Measurements from ENCODE around the gene ANK3. TPM values are rescaled to one million over a fixed set of nuclear protein-coding genes. Genes with fewer than 3 reads are reported as not detected.

Gene ANK3
- polyA plus RNA-seq, 4 donors: 9.9 to 81.4 (median 35.5) TPM

GRCh38 chr10:60351191-60351853, 38.4 kb downstream of the ANK3 start:
- H3K4me3 ChIP-seq (ENCODE audit: low read depth in 1 of 3, low read length in 3 of 3): no peak overlapping the region
- no peaks in the 10 kb centered on the region for H3K27me3 ChIP-seq (ENCODE audit: control insufficient read depth in 3 of 3, insufficient read depth in 3 of 3, low read length in 3 of 3)
- H3K27ac ChIP-seq (ENCODE audit: low read depth in 1 of 3, low read length in 2 of 3): no peak overlapping the region
- H3K4me1 ChIP-seq (ENCODE audit: control insufficient read depth in 3 of 3, insufficient read depth in 2 of 3, low read depth in 1 of 3, low read length in 2 of 3): no peaks in the 10 kb centered on the region
- H3K36me3 ChIP-seq (ENCODE audit: control insufficient read depth in 3 of 3, insufficient read depth in 2 of 3, low read depth in 1 of 3, low read length in 3 of 3): no peaks in the 10 kb centered on the region
- no peaks in the 10 kb centered on the region for H3K9me3 ChIP-seq (ENCODE audit: control insufficient read depth in 2 of 2, insufficient read depth in 1 of 2, low read depth in 1 of 2, low read length in 1 of 2)
- no peak for DNase-seq
- no peak for FAIRE-seq
- 55 to 61% (median 61%) methylated on average over 4 of the region's 4 CpGs for WGBS, 3 donors

DNA sequence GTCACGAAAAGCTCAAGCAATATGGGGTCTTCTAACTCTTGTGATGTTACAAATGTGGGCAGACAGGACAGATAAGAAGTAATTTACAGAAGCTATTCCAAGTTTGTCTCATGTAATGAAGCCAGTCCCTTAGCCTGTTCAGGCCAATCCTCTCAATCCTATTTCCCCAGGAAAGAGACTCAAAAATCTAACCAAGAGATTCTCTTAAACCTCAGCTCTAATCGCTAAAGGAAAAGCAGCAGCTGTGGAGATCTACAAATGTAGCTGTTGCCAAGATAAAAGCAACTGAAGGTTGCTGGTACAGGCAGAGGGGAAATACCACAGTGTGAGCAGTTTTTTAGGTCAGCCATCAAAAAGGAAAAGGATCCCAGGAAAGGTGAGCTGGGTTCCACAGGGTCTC, 39.3 kb downstream of the ANK3 start:
- no peak for DNase-seq
- 74 to 90% (median 79%) methylated on average over 2 of the region's 2 CpGs for WGBS, 3 donors
- FAIRE-seq: no peak
- H3K4me1 ChIP-seq (ENCODE audit: control insufficient read depth in 3 of 3, insufficient read depth in 2 of 3, low read depth in 1 of 3, low read length in 2 of 3): no peaks in the 10 kb centered on the region
- H3K27ac ChIP-seq (ENCODE audit: low read depth in 1 of 3, low read length in 2 of 3): no peak overlapping the region
- H3K36me3 ChIP-seq (ENCODE audit: control insufficient read depth in 3 of 3, insufficient read depth in 2 of 3, low read depth in 1 of 3, low read length in 3 of 3): no peaks in the 10 kb centered on the region
- H3K27me3 ChIP-seq (ENCODE audit: control insufficient read depth in 3 of 3, insufficient read depth in 3 of 3, low read length in 3 of 3): no peaks in the 10 kb centered on the region
- H3K9me3 ChIP-seq (ENCODE audit: control insufficient read depth in 2 of 2, insufficient read depth in 1 of 2, low read depth in 1 of 2, low read length in 1 of 2): no peaks in the 10 kb centered on the region
- H3K4me3 ChIP-seq (ENCODE audit: low read depth in 1 of 3, low read length in 3 of 3): no peak overlapping the region

- Histone ChIP-seq H3K9me3 (ENCODE audit: control insufficient read depth in 2 of 2, insufficient read depth in 1 of 2, low read depth in 1 of 2, low read length in 1 of 2) (no peaks in the 10 kb centered on the region), H3K4me3 (ENCODE audit: low read depth in 1 of 3, low read length in 3 of 3) (no peak overlapping the region), H3K27ac (ENCODE audit: low read depth in 1 of 3, low read length in 2 of 3) (no peak overlapping the region), H3K27me3 (ENCODE audit: control insufficient read depth in 3 of 3, insufficient read depth in 3 of 3, low read length in 3 of 3) (no peaks in the 10 kb centered on the region), H3K36me3 (ENCODE audit: control insufficient read depth in 3 of 3, insufficient read depth in 2 of 3, low read depth in 1 of 3, low read length in 3 of 3) (no peaks in the 10 kb centered on the region), H3K4me1 (ENCODE audit: control insufficient read depth in 3 of 3, insufficient read depth in 2 of 3, low read depth in 1 of 3, low read length in 2 of 3) (no peaks in the 10 kb centered on the region)
- WGBS, 3 donors: 76 to 88% (median 87%) methylated on average over 2 of the region's 2 CpGs
- no peak for DNase-seq
- no peak for FAIRE-seq
Measured at GRCh38 chr10:60349426-60349825, 40.2 kb downstream of the ANK3 start.

DNA sequence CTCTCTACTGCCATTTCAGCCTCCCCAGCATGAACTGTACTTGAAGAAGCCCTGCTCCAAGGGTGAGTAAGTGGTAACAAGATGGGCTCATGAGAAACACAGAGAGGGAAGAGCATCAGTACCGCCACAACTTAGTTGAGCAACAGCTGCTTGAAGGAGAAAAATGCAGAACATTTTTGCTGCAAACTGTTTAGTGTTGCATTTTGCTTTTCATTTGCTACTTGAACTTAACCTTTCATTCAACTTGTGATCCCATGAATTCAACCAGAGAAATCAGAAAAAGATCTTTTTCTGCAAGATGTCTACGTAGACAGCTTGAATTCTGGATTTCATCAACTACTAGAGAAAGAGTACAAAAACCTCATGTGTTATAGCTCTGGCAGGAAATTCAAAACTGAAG, 40.7 kb downstream of the ANK3 start:
- no peak for FAIRE-seq

DNA sequence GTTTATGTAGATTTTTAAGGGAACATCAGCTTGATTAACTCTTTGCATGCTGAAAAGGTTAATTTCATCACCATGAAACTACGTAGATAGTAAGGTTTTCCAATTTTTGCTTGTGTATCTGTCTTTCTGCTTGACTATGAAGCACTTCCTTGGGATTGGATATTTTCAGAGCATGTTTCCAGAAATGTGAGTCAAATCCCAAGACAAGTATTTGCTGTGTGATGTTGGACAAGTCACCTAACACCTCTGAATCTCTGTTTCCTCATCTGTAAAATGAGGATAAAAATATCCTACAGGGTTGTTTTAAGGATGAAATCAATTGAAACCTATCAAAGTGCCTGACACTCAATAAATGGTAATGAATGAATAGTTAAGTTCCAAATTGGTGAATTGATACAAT, 42.4 kb downstream of the ANK3 start:
- Histone ChIP-seq H3K9me3 (ENCODE audit: control insufficient read depth in 2 of 2, insufficient read depth in 1 of 2, low read depth in 1 of 2, low read length in 1 of 2) (no peaks in the 10 kb centered on the region), H3K4me1 (ENCODE audit: control insufficient read depth in 3 of 3, insufficient read depth in 2 of 3, low read depth in 1 of 3, low read length in 2 of 3) (no peaks in the 10 kb centered on the region), H3K27me3 (ENCODE audit: control insufficient read depth in 3 of 3, insufficient read depth in 3 of 3, low read length in 3 of 3) (no peaks in the 10 kb centered on the region), H3K27ac (ENCODE audit: low read depth in 1 of 3, low read length in 2 of 3) (no peak overlapping the region), H3K36me3 (ENCODE audit: control insufficient read depth in 3 of 3, insufficient read depth in 2 of 3, low read depth in 1 of 3, low read length in 3 of 3) (no peaks in the 10 kb centered on the region), H3K4me3 (ENCODE audit: low read depth in 1 of 3, low read length in 3 of 3) (no peak overlapping the region)
- WGBS, 3 donors: 93 to 100% (median 100%) methylated on average over 1 of the region's 1 CpG
- FAIRE-seq (no peak), DNase-seq (no peak)

More for the DNA sequence above, 40.7 kb downstream of the ANK3 start:
- Histone ChIP-seq H3K4me3 (ENCODE audit: low read depth in 1 of 3, low read length in 3 of 3) (no peak overlapping the region), H3K36me3 (ENCODE audit: control insufficient read depth in 3 of 3, insufficient read depth in 2 of 3, low read depth in 1 of 3, low read length in 3 of 3) (no peaks in the 10 kb centered on the region), H3K27me3 (ENCODE audit: control insufficient read depth in 3 of 3, insufficient read depth in 3 of 3, low read length in 3 of 3) (no peaks in the 10 kb centered on the region), H3K27ac (ENCODE audit: low read depth in 1 of 3, low read length in 2 of 3) (no peak overlapping the region), H3K4me1 (ENCODE audit: control insufficient read depth in 3 of 3, insufficient read depth in 2 of 3, low read depth in 1 of 3, low read length in 2 of 3) (no peaks in the 10 kb centered on the region), H3K9me3 (ENCODE audit: control insufficient read depth in 2 of 2, insufficient read depth in 1 of 2, low read depth in 1 of 2, low read length in 1 of 2) (no peaks in the 10 kb centered on the region)
- 79 to 86% (median 86%) methylated on average over 2 of the region's 2 CpGs for WGBS, 3 donors
- no peak for DNase-seq

DNA sequence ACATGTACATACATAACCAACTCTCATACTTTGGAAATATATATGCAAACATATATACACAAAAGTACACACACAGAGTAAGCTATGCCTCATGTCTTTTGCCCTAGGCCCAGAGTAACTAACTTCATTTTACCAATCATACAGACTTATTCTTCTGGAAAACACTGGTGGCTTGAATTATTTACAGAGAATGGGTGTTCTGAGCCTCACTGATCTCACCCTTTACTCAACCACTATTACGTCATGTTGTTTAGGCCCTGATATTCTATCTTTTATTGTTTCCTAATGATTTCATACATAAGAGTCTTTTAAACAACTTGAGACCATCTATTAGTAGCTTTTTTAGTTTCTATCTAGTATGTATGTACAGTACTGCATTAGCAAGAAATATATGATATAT, 43.0 kb downstream of the ANK3 start:
- FAIRE-seq (no peak), DNase-seq (no peak)
- Histone ChIP-seq H3K27me3 (ENCODE audit: control insufficient read depth in 3 of 3, insufficient read depth in 3 of 3, low read length in 3 of 3) (no peaks in the 10 kb centered on the region), H3K4me1 (ENCODE audit: control insufficient read depth in 3 of 3, insufficient read depth in 2 of 3, low read depth in 1 of 3, low read length in 2 of 3) (no peaks in the 10 kb centered on the region), H3K27ac (ENCODE audit: low read depth in 1 of 3, low read length in 2 of 3) (no peak overlapping the region), H3K36me3 (ENCODE audit: control insufficient read depth in 3 of 3, insufficient read depth in 2 of 3, low read depth in 1 of 3, low read length in 3 of 3) (no peaks in the 10 kb centered on the region), H3K4me3 (ENCODE audit: low read depth in 1 of 3, low read length in 3 of 3) (no peak overlapping the region), H3K9me3 (ENCODE audit: control insufficient read depth in 2 of 2, insufficient read depth in 1 of 2, low read depth in 1 of 2, low read length in 1 of 2) (no peaks in the 10 kb centered on the region)
- WGBS, 3 donors: 88 to 97% (median 94%) methylated on average over 1 of the region's 1 CpG

- no peak for FAIRE-seq
- Histone ChIP-seq H3K4me3 (ENCODE audit: low read depth in 1 of 3, low read length in 3 of 3) (no peak overlapping the region), H3K27ac (ENCODE audit: low read depth in 1 of 3, low read length in 2 of 3) (no peak overlapping the region), H3K27me3 (ENCODE audit: control insufficient read depth in 3 of 3, insufficient read depth in 3 of 3, low read length in 3 of 3) (no peaks in the 10 kb centered on the region), H3K9me3 (ENCODE audit: control insufficient read depth in 2 of 2, insufficient read depth in 1 of 2, low read depth in 1 of 2, low read length in 1 of 2) (no peaks in the 10 kb centered on the region), H3K4me1 (ENCODE audit: control insufficient read depth in 3 of 3, insufficient read depth in 2 of 3, low read depth in 1 of 3, low read length in 2 of 3) (no peaks in the 10 kb centered on the region), H3K36me3 (ENCODE audit: control insufficient read depth in 3 of 3, insufficient read depth in 2 of 3, low read depth in 1 of 3, low read length in 3 of 3) (no peaks in the 10 kb centered on the region)
- no peak for DNase-seq
- WGBS, 3 donors: 82 to 92% (median 84%) methylated on average over 1 of the region's 1 CpG
Measured at GRCh38 chr10:60343254-60343653, 46.4 kb downstream of the ANK3 start.

DNA sequence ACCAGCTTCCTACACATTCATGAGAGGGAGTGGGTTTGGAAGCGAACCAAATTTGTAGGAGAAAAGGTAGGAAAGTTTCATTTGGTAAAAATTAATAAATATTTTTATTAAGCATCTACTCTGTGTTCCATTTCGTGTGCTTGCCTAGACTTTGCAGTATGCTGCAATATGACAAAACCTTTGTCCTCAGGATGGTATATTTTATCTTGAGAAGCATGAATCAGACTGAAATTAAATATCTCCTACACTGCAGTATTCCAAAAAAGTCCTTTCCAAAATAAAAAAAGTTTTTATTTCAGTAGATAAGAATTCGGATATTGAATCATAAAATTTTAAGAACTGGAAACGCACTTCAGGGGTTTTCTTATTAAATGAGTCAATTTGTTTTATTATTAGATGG, 47.7 kb downstream of the ANK3 start:
- WGBS, 3 donors: 77 to 86% (median 86%) methylated on average over 4 of the region's 4 CpGs
- Histone ChIP-seq H3K9me3 (ENCODE audit: control insufficient read depth in 2 of 2, insufficient read depth in 1 of 2, low read depth in 1 of 2, low read length in 1 of 2) (no peaks in the 10 kb centered on the region), H3K4me3 (ENCODE audit: low read depth in 1 of 3, low read length in 3 of 3) (no peak overlapping the region), H3K4me1 (ENCODE audit: control insufficient read depth in 3 of 3, insufficient read depth in 2 of 3, low read depth in 1 of 3, low read length in 2 of 3) (no peaks in the 10 kb centered on the region), H3K27me3 (ENCODE audit: control insufficient read depth in 3 of 3, insufficient read depth in 3 of 3, low read length in 3 of 3) (no peaks in the 10 kb centered on the region), H3K36me3 (ENCODE audit: control insufficient read depth in 3 of 3, insufficient read depth in 2 of 3, low read depth in 1 of 3, low read length in 3 of 3) (no peaks in the 10 kb centered on the region), H3K27ac (ENCODE audit: low read depth in 1 of 3, low read length in 2 of 3) (no peak overlapping the region)
- no peak for DNase-seq
- FAIRE-seq: no peak

- FAIRE-seq: no peak
- 81 to 89% (median 86%) methylated on average over 1 of the region's 1 CpG for WGBS, 3 donors
Measured at GRCh38 chr10:60340973-60341372, 48.7 kb downstream of the ANK3 start.

More at GRCh38 chr10:60340973-60341372, 48.7 kb downstream of the ANK3 start:
- no peaks in the 10 kb centered on the region for H3K27me3 ChIP-seq (ENCODE audit: control insufficient read depth in 3 of 3, insufficient read depth in 3 of 3, low read length in 3 of 3)
- H3K4me1 ChIP-seq (ENCODE audit: control insufficient read depth in 3 of 3, insufficient read depth in 2 of 3, low read depth in 1 of 3, low read length in 2 of 3): no peaks in the 10 kb centered on the region
- H3K36me3 ChIP-seq (ENCODE audit: control insufficient read depth in 3 of 3, insufficient read depth in 2 of 3, low read depth in 1 of 3, low read length in 3 of 3): no peaks in the 10 kb centered on the region
- DNase-seq: no peak
- no peak overlapping the region for H3K4me3 ChIP-seq (ENCODE audit: low read depth in 1 of 3, low read length in 3 of 3)
- no peak overlapping the region for H3K27ac ChIP-seq (ENCODE audit: low read depth in 1 of 3, low read length in 2 of 3)
- no peaks in the 10 kb centered on the region for H3K9me3 ChIP-seq (ENCODE audit: control insufficient read depth in 2 of 2, insufficient read depth in 1 of 2, low read depth in 1 of 2, low read length in 1 of 2)

All from small intestine (tissue), 7 donors.